GM18519 (cell line): Measurements from ENCODE around the gene PLK2.

Experiments
- ATAC-seq: cut with Tn5 transposase; IDR thresholded peaks from one replicate; pipeline ENCODE4 v1.9.1; 2021; ENCODE audit warnings: mild to moderate bottlenecking, moderate library complexity; ENCODE audit not compliant: unreplicated experiment, low FRiP score

The PLK2 gene

DNA sequence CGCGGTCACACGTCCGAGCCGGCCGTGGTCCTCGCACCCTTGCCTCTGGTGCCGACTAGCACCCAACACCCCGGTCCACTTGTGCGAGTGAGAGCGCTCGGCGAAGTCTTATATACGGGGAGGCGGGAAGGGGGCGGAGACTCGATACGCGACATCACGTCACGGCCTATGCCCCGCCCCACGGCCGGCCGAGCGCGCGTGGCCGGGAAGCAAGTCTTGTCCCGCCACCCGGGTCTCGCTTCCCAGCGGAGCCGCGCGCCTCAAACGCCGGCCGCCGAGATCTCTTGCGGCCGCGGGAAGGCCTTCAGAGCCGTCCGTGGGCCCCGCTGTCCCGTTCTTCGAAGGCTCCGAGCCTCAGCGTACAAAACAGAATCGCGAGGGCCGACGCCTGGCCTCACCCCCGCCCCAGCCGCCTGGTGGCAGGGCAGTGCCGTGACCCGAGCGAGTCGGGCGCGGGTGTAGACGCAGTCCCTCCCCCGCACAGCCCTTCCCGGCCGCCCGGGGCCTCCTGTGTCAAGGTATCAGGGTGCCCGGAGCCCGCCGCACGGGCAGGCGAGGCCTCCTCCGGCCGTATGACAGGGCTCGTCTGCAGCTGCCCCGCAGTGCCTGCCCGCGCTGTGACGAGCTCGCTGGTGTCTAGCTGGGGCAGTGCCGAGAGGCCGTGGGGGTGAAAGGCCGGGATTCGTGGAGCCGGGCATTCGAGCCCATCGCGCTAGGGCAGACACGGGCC, at the start of gene PLK2:
PLK2 (minus strand) TSS at position 85 of the 730 bp plus-strand sequence. CDS start 127 bp downstream, outside the sequence.
- peak; percentile 46 for ATAC-seq

DNA sequence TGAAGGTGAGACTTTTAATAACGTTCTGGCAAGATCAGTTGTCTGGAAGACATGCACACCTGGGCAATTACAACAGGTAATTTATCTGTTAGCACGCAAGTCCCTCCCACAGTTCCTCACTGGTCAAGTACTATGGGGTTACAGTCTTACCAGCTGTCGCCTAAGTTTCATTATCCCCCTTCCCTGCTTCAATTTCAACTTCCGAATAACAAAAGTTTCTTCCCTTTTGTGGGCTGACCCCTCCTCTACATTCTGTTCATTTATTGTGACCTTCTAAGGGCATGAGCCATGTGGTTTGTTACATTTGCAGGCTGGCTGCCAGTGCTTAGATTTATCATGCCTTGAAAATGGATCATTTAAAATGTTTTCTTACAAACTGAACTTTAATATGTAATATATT, 47.8 kb upstream of the PLK2 start:
- ATAC-seq, result no peak

DNA sequence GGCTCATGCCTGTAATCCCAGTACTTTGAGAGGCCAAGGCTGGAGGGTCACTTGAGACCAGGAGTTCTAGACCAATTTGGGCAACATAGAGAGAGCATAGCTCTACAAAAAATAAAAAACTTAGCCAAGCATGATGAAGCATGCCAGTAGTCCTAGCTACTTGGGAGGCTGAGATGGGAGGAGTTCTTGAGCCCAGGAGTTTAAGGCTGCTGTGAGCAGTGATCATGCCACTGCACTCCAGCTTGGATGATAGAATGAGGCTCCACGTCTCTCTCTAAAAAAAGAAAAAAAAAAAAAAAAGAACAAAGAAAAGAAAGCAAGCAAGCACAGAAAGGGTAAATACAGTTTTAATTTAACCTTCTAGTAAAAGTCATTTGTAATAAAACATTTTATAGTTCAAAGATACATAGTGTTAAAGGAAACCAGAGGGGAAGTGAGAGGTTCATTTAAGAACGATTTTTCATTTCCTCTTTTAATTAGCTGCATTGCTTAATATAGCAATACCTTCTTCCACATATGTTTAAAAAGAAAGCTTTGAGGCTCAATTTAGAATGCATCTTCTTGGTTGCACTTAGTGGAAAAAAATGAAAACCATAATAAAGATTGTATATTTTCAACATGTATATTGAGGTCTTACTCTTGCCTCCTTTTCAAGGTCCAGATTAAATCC, 46.2 kb upstream of the PLK2 start:
- ATAC-seq, result peak; percentile 86

DNA sequence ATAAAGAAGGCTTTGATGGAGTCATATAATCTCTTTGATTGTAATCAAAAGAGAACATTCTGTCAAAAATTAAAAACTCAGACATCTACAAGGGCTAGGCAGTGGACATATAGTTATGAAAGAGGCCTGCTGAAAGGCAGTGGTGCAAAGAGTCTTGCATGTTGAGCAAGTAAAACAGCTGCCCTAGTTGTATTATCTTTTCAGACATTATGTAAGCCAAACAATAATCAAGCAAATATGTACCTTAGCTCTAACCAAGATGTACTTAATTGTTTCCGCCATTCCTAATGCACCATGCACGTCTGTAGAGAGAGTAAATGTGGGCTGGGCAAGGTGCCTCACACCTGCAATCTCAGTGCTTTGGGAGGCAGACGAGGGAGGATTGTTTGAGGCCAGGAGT, 45.6 kb upstream of the PLK2 start:
- ATAC-seq, result no peak

DNA sequence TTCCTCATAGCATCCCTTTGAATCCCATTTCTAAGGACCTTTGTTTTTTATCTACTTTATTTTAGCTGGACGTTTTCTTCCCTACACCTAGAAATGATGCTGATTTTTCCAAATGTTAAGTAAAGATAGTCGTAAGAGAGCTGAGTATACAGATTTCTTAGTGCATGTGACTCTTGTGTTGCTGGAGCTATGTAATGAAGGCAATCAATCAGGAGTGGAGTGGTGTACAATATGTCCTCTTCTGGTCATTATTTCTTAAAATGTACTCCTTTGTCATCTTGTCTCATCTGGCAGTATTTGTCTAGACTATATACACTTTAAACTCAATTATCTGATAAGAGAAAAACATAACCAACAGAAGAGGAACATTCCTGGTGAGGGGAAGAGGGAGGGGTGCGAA, 44.9 kb upstream of the PLK2 start:
- ATAC-seq, result no peak

DNA sequence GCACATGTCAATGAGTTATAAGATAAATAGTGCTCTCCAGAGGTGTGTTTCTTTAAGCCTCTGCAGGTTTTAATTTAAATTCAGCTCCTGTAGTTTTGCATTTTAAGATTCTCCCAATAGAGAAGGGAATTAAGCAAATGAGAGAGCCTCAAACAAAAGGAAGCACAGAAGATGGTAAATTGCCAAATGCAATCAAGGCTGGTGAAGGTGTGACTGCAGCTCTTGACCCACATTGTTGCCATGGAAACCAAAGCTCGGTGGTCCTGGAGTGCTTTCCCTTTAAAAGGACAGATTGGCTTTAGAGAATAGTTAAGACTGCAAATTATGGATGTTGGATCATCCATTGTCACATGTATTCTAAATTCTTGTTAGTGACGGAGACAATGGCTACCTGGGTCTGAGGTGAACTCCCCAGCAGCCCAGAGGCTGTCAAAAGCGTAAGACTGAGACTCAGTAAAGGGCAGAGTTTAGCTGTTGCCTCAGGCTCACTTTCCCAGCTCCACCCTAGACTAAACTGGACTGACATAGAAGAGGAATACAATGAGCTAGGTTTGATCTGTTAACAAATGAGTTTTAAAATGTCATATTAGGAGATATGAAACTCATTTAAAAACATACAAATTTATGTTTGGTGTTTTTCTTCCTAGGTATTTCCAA, 43.6 kb upstream of the PLK2 start:
- ATAC-seq, result no peak

DNA sequence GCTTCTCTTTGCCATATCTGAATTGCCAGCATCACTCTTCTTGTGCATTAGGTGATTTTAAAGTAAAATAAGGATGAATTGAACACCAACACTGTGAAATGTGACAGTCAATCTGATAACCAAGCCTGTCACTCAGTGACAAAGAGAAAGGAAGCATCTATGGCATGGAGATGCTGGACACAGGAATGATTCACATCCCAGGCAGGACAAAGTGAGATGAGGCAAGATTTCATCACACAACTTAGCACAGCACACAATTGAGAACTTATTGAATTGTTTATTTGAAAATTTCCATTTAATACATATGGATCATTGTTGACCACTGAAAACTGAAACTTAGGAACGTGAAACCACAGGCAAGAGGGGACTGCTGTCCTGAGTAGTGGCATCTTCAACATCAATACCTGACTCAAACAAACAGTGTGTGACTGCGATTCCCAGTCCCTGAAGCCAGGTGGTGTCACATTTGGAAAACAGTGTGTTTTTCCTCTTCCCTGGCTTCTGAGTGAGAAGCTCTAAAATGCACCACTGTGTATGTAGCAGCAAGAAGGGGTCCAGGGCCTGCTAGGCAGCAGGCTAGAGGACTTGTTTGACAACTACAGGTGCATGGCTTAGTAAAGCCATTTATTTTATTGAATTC, 42.0 kb upstream of the PLK2 start:
- no peak for ATAC-seq

DNA sequence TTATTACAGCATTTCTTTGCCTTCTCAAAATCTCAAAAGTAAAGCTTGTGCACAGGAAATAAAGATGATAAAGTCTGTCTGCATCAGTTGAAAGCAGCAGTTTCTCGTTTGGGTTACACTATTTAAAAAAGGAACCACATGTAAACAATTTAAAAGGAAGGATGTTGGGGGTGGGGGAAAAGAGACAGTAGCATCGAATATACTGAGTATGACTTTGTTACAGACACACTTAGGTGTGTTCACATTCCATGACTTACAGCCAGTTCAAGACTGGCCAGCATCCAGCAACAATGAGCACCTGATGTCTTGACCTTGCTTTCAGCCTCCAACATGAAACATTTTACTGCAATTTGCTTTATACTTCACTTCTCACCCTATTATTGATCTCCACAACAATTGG, 40.1 kb upstream of the PLK2 start:
- ATAC-seq, result no peak

DNA sequence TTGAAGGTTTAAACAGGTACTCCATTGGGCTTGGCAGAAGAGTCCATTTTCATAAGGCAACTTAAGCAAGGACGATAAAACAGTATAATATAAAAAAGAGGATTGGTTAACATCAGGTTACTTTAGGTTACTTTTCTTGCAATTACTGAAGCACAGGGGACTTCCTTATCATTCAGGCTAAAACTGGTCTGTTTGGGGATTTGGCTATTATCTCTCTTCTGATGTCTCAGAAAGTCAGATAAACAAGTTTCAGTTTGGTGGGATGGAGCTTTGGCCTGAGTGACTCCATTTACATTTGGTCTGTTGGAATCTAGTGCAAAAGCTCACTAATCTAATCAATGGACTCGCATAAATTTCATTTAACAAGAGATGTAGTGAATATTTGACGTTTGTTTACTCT, 39.3 kb upstream of the PLK2 start:
- ATAC-seq, result no peak

DNA sequence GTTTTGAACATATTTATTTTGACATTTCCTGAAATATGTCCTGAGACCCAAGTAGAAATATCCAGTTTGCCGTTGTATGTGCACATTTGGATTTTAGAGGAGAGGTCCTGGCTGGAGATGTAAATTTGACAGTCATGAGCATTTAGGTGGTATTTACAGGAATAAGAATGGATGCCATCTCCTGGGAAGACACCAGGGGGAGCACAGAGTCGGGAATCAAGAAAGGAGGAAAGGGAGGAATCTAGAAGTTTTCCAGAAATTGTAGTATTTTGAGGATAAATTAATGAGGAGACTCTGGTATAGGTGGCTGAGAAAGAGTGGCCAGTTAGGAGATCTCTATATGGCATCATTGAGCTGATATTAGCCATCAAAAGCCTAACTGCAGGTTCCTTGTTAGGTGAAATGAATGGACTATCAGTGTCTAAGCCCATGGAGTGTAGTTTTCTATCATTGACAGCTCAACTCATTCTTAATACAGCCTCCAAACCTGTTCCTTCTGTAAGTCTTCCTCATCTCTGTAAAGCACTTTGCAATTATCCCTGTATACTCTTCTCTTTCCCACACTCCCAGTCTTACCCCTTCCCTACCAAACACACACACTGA, 38.6 kb upstream of the PLK2 start:
- ATAC-seq, result no peak

DNA sequence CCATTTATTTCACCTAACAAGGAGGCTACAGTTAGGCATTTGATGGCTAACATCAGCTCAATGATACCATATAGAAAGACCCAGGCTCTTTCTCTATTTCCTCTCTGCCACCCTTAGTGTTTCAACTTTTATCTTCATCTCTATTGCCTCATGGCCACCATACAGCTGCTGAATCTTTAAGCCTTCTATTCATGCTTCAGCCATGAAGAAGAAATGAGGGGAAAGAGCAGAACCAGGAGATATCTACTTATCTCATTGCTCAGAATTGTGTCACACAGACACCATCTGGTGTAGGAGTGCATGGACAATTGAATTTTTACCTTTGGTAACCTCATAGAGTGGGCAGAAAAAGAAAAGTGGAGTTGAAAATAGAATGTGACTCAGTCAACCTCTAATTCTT, 38.0 kb upstream of the PLK2 start:
- ATAC-seq, result no peak

DNA sequence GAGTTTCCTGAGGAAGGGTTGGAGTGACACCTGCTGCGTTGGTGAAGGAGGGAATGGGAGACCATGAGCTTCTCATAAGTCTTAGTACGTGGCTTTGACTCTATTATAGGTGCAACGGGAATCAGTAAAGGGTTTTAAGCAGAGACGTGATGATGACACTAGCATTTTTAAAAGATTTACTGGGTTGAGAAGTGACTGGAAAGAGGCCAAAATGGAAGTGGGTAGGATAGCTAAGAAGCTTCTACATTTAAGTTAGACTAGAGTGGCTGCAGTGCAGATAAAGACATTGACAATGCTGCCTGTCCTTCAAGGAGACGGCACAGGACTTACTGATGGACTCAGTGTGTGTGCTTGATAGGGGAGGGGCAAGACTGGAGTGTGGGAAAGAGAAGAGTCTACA, 37.5 kb upstream of the PLK2 start:
- ATAC-seq, result no peak

DNA sequence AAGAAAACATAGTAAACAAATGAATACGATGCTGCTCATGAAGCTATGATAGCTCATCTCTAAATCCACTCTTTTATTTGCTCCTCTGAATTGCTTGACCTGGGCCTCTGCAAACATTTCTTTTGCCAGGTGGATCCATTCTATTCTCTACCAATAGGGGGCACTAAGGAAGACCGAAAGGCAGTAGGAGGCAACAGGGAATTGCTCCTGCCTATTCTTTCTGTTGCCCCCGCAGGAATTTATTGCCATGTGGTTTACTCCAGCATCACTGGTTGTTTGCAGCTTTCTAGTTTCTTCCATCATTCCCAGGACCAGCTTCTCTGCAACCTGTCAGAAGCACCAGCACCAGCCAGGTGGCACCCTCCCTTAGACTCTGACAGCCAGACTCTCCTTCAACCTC, 36.6 kb upstream of the PLK2 start:
- ATAC-seq, result no peak

DNA sequence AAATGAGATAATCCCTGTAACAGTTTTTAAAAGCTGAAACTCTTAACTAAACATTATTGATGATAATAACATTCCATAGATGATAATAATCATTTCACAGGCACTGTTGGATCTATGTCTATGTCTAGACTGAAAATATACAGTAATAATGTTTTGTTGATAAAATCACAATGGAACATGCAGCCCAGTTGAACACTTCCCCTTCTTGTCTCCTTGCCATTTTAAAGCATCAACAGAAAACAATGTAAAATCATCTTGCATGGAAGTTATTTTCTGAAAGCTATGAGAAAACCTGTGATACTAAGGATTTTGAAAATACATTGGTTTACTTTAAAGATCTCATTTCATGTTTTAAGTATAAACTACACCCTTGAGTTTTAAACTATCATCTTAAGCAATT, 33.3 kb upstream of the PLK2 start:
- no peak for ATAC-seq

DNA sequence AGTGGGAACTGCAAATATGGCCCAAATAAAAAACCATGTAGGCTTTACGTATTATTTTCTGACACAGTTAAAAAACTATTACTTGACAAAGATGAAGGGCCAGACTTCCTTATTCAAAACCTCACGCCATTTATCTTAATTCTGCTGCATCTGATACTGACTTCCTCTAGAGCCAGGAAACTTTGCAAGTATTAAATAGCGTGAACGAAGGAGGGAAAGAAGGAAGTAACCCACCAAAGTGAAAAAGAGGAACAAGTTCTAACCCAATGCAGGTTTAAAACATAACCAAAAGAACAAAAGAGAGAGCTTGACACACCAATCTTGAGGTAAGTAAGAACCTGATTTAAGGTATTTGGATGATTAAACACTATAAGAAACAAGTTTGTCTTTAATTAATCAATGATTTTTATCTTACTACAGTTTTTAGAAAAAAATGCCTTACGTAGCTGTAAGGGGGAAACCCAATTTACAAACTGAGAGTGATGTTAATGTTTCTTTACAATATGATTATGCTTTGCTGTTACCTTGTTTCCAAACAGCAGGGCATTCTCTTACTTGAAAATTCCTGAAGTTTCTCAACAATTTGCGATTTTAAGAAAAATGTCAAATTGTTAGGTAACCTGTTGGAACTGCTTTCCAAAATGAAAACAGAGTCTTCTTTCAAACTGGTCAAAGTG, 31.5 kb upstream of the PLK2 start, which contains the start of gene GAPT:
GAPT (plus strand) TSS at position 220 of the 677 bp plus-strand sequence. CDS start 3,102 bp downstream, outside the sequence.
- peak; percentile 88 for ATAC-seq

DNA sequence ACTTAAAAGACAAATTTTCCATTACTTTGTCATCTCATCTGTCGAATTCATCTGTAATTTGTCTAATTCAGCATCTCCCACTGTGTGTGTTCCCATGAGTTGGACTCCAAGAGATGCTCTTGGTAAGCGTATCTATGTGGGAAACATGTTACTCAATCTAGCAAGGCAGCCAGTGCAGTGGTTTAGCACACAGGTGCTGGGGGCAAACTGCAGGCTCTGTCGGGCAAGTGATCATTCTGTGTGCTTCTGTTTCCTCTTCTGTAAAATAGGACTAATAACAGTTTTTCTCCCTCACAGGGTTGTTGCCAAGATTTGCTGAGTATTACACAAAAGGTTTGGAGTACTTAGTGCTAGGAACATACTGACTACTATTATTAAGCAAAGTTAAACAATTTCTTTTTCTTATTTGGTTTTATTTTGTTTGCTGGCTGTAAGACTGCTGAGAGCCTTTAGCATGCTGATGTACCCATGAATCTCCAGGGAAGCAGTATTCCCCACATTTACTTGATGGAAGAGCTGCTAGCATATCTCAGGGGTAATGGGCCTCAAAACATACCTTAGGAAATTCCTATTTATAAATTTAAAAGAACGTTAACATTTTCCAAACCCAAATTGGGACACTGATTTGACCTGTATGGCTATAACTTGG, 30.6 kb upstream of the PLK2 start:
- no peak for ATAC-seq

DNA sequence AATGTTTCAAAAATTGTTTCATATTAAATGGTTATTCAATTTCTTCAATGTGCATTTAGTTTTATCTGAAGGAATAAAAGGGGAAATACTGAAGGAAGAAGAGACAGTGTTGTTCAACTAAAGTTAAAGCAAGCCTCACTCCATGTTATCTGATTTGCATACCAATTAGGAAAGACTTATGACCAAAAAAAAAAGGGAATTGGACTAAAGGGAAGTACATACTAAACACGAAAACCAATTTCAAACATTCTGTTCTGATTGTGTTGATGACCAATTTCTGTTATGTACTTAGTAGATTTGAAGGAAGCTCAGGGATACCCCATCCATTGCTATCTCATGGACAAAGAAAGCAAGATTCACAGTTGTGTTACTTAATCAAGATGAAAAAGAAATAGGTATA, 26.4 kb upstream of the PLK2 start:
- no peak for ATAC-seq

DNA sequence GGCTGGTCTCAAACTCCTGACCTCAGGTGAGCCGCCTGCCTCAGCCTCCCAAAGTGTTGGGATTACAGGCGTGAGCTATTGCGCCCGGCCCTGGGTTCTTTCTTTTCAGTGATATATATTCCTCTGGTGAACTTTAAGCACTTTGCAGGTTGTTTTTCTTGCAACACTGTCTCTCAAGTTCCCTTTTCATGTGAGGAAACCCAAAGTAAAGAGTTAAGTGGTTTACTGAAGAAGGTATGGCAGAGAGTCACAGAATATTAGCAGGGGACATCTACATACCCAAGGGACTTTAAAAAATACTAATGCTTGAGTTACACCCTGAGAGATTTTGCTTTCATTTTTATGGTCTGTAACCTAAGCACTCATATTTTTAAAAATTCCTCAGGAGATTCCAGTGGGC, 24.6 kb upstream of the PLK2 start:
- no peak for ATAC-seq

DNA sequence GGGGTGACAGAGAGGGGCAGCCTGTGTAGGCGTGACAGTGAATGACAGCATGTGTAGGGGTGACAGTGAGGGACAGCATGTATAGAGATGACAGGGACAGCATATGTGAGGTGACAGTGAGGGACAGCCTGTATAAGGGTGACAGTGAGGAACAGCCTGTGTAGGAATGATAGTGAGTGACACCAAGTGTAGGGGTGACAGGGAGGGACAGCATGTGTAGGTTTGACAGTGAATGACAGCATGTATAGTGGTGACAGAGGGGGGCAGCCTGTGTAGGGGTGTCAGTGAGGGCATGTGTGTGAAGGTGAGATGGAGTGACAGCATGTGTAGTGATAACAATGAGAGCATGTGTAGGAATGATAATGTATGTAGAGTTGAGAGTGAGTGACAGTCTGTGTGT, 22.6 kb upstream of the PLK2 start:
- ATAC-seq, result no peak

DNA sequence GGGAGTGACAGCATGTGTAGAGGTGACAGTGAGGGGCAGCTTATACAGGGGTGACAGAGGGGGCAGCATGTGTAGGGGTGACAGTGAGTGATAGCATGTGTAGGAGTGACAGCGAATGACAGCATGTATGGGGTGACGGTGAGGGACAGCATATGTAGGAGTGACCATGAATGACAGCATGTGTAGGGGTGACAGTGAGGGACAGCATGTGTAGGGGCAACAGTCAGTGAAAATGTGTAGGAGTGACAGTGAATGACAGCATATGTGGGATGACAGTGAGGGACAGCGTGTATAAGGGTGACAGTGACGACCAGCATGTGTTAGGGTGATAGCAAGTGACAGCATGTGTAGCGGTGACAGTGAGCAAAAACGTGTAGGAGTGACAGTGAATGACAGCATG, 21.9 kb upstream of the PLK2 start:
- no peak for ATAC-seq
